H1 (cell line): ENCODE data around the gene SKIC3. TPM values are rescaled to one million over a fixed set of nuclear protein-coding genes. Genes with fewer than 3 reads are reported as not detected.

Source experiments
- CTCF ChIA-PET: fragments of 300-600 bp; sonication (Branson Sonifier 250); formaldehyde crosslinking; loops from one replicate; lab custom pipeline; 2021; ENCODE audit not compliant: partially characterized antibody; lab: Charles Lee
- POLR2A ChIA-PET: fragments of 300-600 bp; sonication (Branson Sonifier 250); formaldehyde crosslinking; loops from one replicate; lab custom pipeline; 2021; ENCODE audit warnings: inconsistent platforms; ENCODE audit not compliant: partially characterized antibody; lab: Charles Lee
- DNase-seq, 2 experiments: peaks; one replicate each; pipeline versions ENCODE4 v3.0.0 to v3.0.0-alpha.2; 2010 to 2022; ENCODE audit warnings: low spot score in 2 of 2, low read depth in 1 of 2, mixed read lengths in 1 of 2
- FAIRE-seq: peaks from 2 replicates; lab custom pipeline; 2011; peaks lifted over from hg19 to GRCh38; lab: Jason Lieb, UNC
- H2AFZ ChIP-seq: 2 replicates; pipeline ENCODE4 v1.8.1; 2012; ENCODE audit warnings: low read length, inconsistent platforms
- H2AK5ac ChIP-seq: 2 replicates; pipeline ENCODE4 v1.6.1; 2013; ENCODE audit warnings: low read depth, low read length
- H2BK120ac ChIP-seq: replicated peaks from 2 replicates; pipeline ENCODE3; 2013; ENCODE audit warnings: low read depth, low read length, inconsistent platforms
- H2BK12ac ChIP-seq: 2 replicates; pipeline ENCODE4 v1.6.1; 2013; ENCODE audit warnings: low read depth, low read length
- H2BK15ac ChIP-seq: 2 replicates; pipeline ENCODE4 v1.6.1; 2013; ENCODE audit warnings: low read length
- H2BK20ac ChIP-seq: 2 replicates; pipeline ENCODE4 v1.6.1; 2013; ENCODE audit warnings: low read length
- H2BK5ac ChIP-seq: 2 replicates; pipeline ENCODE4 v1.6.1; 2013; ENCODE audit warnings: low read depth, low read length
- H3K14ac ChIP-seq: 2 replicates; pipeline ENCODE4 v1.6.1; 2013; ENCODE audit warnings: inconsistent platforms; ENCODE audit not compliant: insufficient read length
- H3K18ac ChIP-seq: 2 replicates; pipeline ENCODE4 v1.6.1; 2013; ENCODE audit warnings: low read length; ENCODE audit errors: extremely low read depth
- H3K23ac ChIP-seq: 2 replicates; pipeline ENCODE4 v1.6.1; 2013; ENCODE audit warnings: inconsistent platforms; ENCODE audit not compliant: insufficient read length
- H3K23me2 ChIP-seq: 2 replicates; pipeline ENCODE4 v1.6.1; 2013; ENCODE audit warnings: low read depth, low read length
- H3K27ac ChIP-seq: 2 replicates; pipeline ENCODE4 v1.6.1; 2011; ENCODE audit warnings: low read depth, low read length, inconsistent platforms
- H3K27me3 ChIP-seq, 4 experiments: replicated peaks in 1 of 4; 1 replicate in 1 of 4; 2 replicates in 3 of 4; pipeline versions ENCODE4 v1.6.1 to v1.8.1; 2011 to 2013; ENCODE audit warnings: low read length in 3 of 4, mild to moderate bottlenecking in 3 of 4, inconsistent platforms in 2 of 4, mixed read lengths in 2 of 4, moderate library complexity in 1 of 4; ENCODE audit not compliant: control insufficient read depth in 3 of 4, insufficient read depth in 3 of 4; ENCODE audit errors: extremely low read depth in 1 of 4
- H3K36me3 ChIP-seq, 4 experiments: 2 replicates each; pipeline versions ENCODE4 v1.6.1 to v1.8.1; 2011 to 2013; ENCODE audit warnings: mild to moderate bottlenecking in 4 of 4, low read length in 3 of 4, moderate library complexity in 2 of 4, control low read depth in 1 of 4, inconsistent platforms in 1 of 4; ENCODE audit not compliant: insufficient read depth in 4 of 4, control insufficient read depth in 2 of 4
- H3K4ac ChIP-seq: replicated peaks from 2 replicates; pipeline ENCODE3; 2013; ENCODE audit warnings: low read length, low read depth, mixed read lengths, inconsistent platforms; ENCODE audit not compliant: insufficient read length
- H3K4me1 ChIP-seq, 4 experiments: replicated peaks in 1 of 4; 1 replicate in 1 of 4; 2 replicates in 3 of 4; pipeline versions ENCODE4 v1.6.1 to v1.8.1; 2011 to 2013; ENCODE audit warnings: low read length in 3 of 4, inconsistent platforms in 2 of 4, mixed read lengths in 1 of 4; ENCODE audit not compliant: insufficient read depth in 4 of 4, control insufficient read depth in 3 of 4
- H3K4me2 ChIP-seq, 2 experiments: 2 replicates each; pipeline versions ENCODE4 v1.6.1 to v1.8.1; 2011 to 2013; ENCODE audit warnings: low read depth in 2 of 2, low read length in 2 of 2, control low read depth in 1 of 2, inconsistent platforms in 1 of 2, mild to moderate bottlenecking in 1 of 2; ENCODE audit not compliant: insufficient read depth in 1 of 2
- H3K4me3 ChIP-seq, 4 experiments: fragments of 200-600, 300-600 bp in 1 of 4; sonication (generic), shearing (Covaris generic), sonication (Bioruptor Twin) in 1 of 4; 2 replicates each; pipeline versions ENCODE4 v1.5.1 to v1.8.1; 2011 to 2016; ENCODE audit warnings: low read length in 4 of 4, low read depth in 3 of 4, control low read depth in 2 of 4, inconsistent platforms in 2 of 4, mild to moderate bottlenecking in 2 of 4, mixed read lengths in 1 of 4, moderate library complexity in 1 of 4; ENCODE audit not compliant: insufficient read depth in 2 of 4; ENCODE audit errors: extremely low read depth in 1 of 4
- H3K56ac ChIP-seq: replicated peaks from 2 replicates; pipeline ENCODE3; 2013; ENCODE audit warnings: low read depth, mild to moderate bottlenecking, mixed read lengths, low read length, inconsistent platforms; ENCODE audit not compliant: insufficient read length
- H3K79me1 ChIP-seq: 2 replicates; pipeline ENCODE4 v1.6.1; 2013; ENCODE audit warnings: low read depth, low read length, control low read depth
- H3K79me2 ChIP-seq, 2 experiments: 2 replicates each; pipeline versions ENCODE4 v1.6.1 to v1.8.1; 2012 to 2013; ENCODE audit warnings: low read length in 2 of 2, mild to moderate bottlenecking in 2 of 2, inconsistent platforms in 1 of 2; ENCODE audit not compliant: insufficient read depth in 2 of 2, control insufficient read depth in 1 of 2
- H3K9ac ChIP-seq, 4 experiments: replicated peaks in 1 of 4; 1 replicate in 1 of 4; 2 replicates in 3 of 4; pipeline versions ENCODE4 v1.6.1 to v1.8.1; 2011 to 2013; ENCODE audit warnings: low read depth in 3 of 4, low read length in 3 of 4, control low read depth in 2 of 4, mild to moderate bottlenecking in 2 of 4, moderate library complexity in 2 of 4, inconsistent platforms in 1 of 4; ENCODE audit errors: extremely low read depth in 1 of 4
- H3K9me3 ChIP-seq, 2 experiments: 2 replicates each; pipeline versions ENCODE4 v1.6.1 to v1.8.1; 2012 to 2013; ENCODE audit warnings: mild to moderate bottlenecking in 2 of 2, moderate library complexity in 2 of 2, control low read depth in 1 of 2, inconsistent platforms in 1 of 2, low read depth in 1 of 2, low read length in 1 of 2, mixed read lengths in 1 of 2; ENCODE audit not compliant: insufficient read depth in 2 of 2
- H4K20me1 ChIP-seq, 2 experiments: replicated peaks in 1 of 2; 2 replicates each; pipeline versions ENCODE3 to v1.8.1; 2011 to 2013; ENCODE audit warnings: inconsistent platforms in 2 of 2, low read length in 2 of 2, mild to moderate bottlenecking in 1 of 2; ENCODE audit not compliant: insufficient read depth in 2 of 2, control insufficient read depth in 1 of 2
- H4K5ac ChIP-seq: 2 replicates; pipeline ENCODE4 v1.6.1; 2013; ENCODE audit warnings: low read length, low read depth, mixed read lengths, inconsistent platforms; ENCODE audit not compliant: insufficient read length
- H4K8ac ChIP-seq: 2 replicates; pipeline ENCODE4 v1.8.0; 2013; ENCODE audit warnings: mild to moderate bottlenecking, moderate library complexity, low read length, inconsistent platforms; ENCODE audit not compliant: insufficient read depth; ENCODE audit errors: extremely low read depth
- H4K91ac ChIP-seq: replicated peaks from 2 replicates; pipeline ENCODE3; 2013; ENCODE audit warnings: low read length, mixed read lengths, inconsistent platforms; ENCODE audit not compliant: insufficient read length
- CHD2 ChIP-seq: IDR thresholded peaks from 2 replicates; pipeline ENCODE4 v1.6.1; 2012; ENCODE audit warnings: low read length, improper control_type of control experiment
- CREB1 ChIP-seq: IDR thresholded peaks from 2 replicates; pipeline ENCODE4 v1.6.1; 2012; ENCODE audit warnings: inconsistent platforms
- EP300 ChIP-seq, 2 experiments: IDR thresholded peaks; 1 replicate in 1 of 2; 2 replicates in 1 of 2; pipeline ENCODE4 v1.6.1; 2011 to 2012; ENCODE audit warnings: low read depth in 2 of 2, low read length in 2 of 2, mild to moderate bottlenecking in 2 of 2, borderline replicate concordance in 1 of 2, inconsistent platforms in 1 of 2, moderate library complexity in 1 of 2
- KDM5A ChIP-seq: fragments of 200-600 bp; IDR thresholded peaks from 2 replicates; pipeline ENCODE4 v1.7.1; 2012; ENCODE audit warnings: mild to moderate bottlenecking, low read length, inconsistent platforms, mixed read lengths
- SAP30 ChIP-seq: fragments of 300-600 bp; sonication (generic); IDR thresholded peaks from 2 replicates; pipeline ENCODE4 v1.7.1; 2012; ENCODE audit warnings: low read length, moderate library complexity, mild to moderate bottlenecking, inconsistent platforms; ENCODE audit not compliant: insufficient read depth, insufficient replicate concordance
- WGBS, 2 experiments: shearing (Covaris generic) in 1 of 2; methylation state at CpG; one replicate each; pipeline versions ENCODE4 v1.1.6 to v1.1.7; 2013 to 2015; ENCODE audit warnings: low lambda C conversion rate in 2 of 2, mixed read lengths in 2 of 2, inconsistent platforms in 1 of 2, low coverage in 1 of 2, missing lambda C conversion rate in 1 of 2; ENCODE audit not compliant: insufficient replicate concordance in 2 of 2, insufficient coverage in 1 of 2, insufficient read length in 1 of 2; ENCODE audit errors: extremely low coverage in 1 of 2, missing lambda C conversion rate in 1 of 2; 5-methylcytosine and 5-hydroxymethylcytosine counted together
- polyA plus RNA-seq, 7 experiments: library from polyadenylated mRNA; depleted of rRNA in 3 of 7; stranded (reverse) in 5 of 7; unstranded in 2 of 7; fragments of >200 nt in 5 of 7; fragments of 200-250 nt in 2 of 7; gene quantifications; 1 replicate in 5 of 7; 2 replicates in 1 of 7; 4 replicates in 1 of 7; pipeline versions ENCODE4 v1.2.1 to v1.2.3, GENCODE V29; 2011 to 2013; ENCODE audit warnings: missing spikeins in 2 of 7, mixed read lengths in 2 of 7
- total RNA-seq: library from RNA; stranded (reverse); fragmentation: NEBNext Ultra II Directional; extraction: Animal tissue kit (Norgen Biotek cat#: 25700); gene quantifications from 2 replicates; pipeline ENCODE4 v1.2.1, GENCODE V29; 2021

The SKIC3 gene
- total and polyA plus RNA-seq, 2 of the 8 experiments (the other 6 are each of a cell fraction or from before 2014, with no cell fraction given) = 13.7 to 53.7 TPM

DNA sequence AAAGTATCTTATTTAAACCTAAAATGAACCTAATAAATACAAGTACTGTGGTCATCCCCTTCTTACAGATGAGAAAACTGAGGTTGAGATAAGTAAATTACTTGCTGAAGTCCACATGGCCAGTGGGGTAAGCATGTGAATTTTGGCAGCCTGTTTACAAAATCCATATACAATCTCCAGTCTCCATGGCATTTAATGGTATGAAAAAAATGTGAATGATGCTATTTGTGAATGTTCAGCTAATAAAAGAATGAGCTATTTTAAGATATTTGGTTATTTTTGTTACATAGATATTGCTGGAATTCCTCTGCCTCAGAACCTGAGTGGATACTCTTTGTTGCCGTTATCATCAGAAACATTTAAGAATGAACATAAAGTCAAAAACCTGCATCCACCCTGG, 45.8 kb upstream of the SKIC3 start:
- no peaks in the 10 kb centered on the region for H3K79me1 ChIP-seq
- no peak overlapping the region for H3K14ac ChIP-seq
- no peaks in the 10 kb centered on the region for H3K23me2 ChIP-seq
- no peak overlapping the region for H3K4me3 ChIP-seq
- no peak overlapping the region for H3K23ac ChIP-seq
- no peaks in the 10 kb centered on the region for H3K4me1 ChIP-seq
- H3K4ac ChIP-seq = no peak overlapping the region
- no peak overlapping the region for H4K5ac ChIP-seq
- no peaks in the 10 kb centered on the region for H3K79me2 ChIP-seq
- TF ChIP-seq SAP30 (no peak), KDM5A (no peak), EP300 (IDR thresholded peaks at IDR 0.05; ENCODE audit: borderline replicate concordance in 1 of 2, low read depth in 2 of 2, low read length in 2 of 2) (no peak), CREB1 (no peak), CHD2 (no peak)
- H3K56ac ChIP-seq = no peak overlapping the region
- H3K27ac ChIP-seq = no peak overlapping the region
- H3K36me3 ChIP-seq = no peaks in the 10 kb centered on the region; a peak in 2 of 8 replicates
- no peak for FAIRE-seq
- no peak overlapping the region for H4K8ac ChIP-seq
- H2BK120ac ChIP-seq = no peak overlapping the region
- H3K4me2 ChIP-seq = no peak overlapping the region
- ChIA-PET POLR2A (no interaction called here), CTCF (no interaction called here)
- no peak for DNase-seq
- no peak overlapping the region for H2AK5ac ChIP-seq
- H3K9ac ChIP-seq = no peak overlapping the region
- H2BK12ac ChIP-seq = no peak overlapping the region
- H2BK20ac ChIP-seq = no peak overlapping the region
- H4K20me1 ChIP-seq = no peaks in the 10 kb centered on the region
- 93% methylated on average over 1 of the region's 1 CpG; no CpG with 5 or more reads in 1 of the 2 experiments for WGBS, 2 experiments
- no peak overlapping the region for H3K18ac ChIP-seq
- no peaks in the 10 kb centered on the region for H3K27me3 ChIP-seq
- H4K91ac ChIP-seq = no peak overlapping the region
- H2AFZ ChIP-seq = no peak overlapping the region
- H3K9me3 ChIP-seq = no peaks in the 10 kb centered on the region
- H2BK5ac ChIP-seq = no peak overlapping the region
- H2BK15ac ChIP-seq = no peak overlapping the region
